ENCODE measurements around the gene RFX8.
"Not testable (repeated sequence)": the region's sequence is repeated elsewhere in the genome, so short reads cannot be mapped to it uniquely, and the experiment has no call there.

The RFX8 gene

GRCh38 chr2:101440127-101440738, 34.7 kb downstream of the RFX8 start:
- DNase-seq (ENCODE audit: low read depth, low spot score), result no peak

- no peak for DNase-seq (ENCODE audit: low read depth, low spot score)
Measured at GRCh38 chr2:101439716-101440115, 35.2 kb downstream of the RFX8 start.

- not testable (repeated sequence) for DNase-seq (ENCODE audit: low read depth, low spot score)
Measured at GRCh38 chr2:101438555-101438954, 36.4 kb downstream of the RFX8 start.

- DNase-seq (ENCODE audit: low read depth, low spot score), result peak; percentile 86
Measured at GRCh38 chr2:101435001-101435862, 39.7 kb downstream of the RFX8 start.

- DNase-seq (ENCODE audit: low read depth, low spot score), result no peak
Measured at GRCh38 chr2:101433465-101433864, 41.4 kb downstream of the RFX8 start.

- DNase-seq (ENCODE audit: low read depth, low spot score), result peak; percentile 60
Measured at GRCh38 chr2:101432411-101433181, 42.3 kb downstream of the RFX8 start.

- DNase-seq (ENCODE audit: low read depth, low spot score), result no peak
Measured at GRCh38 chr2:101431486-101431885, 43.4 kb downstream of the RFX8 start.

GRCh38 chr2:101430156-101430555, 44.8 kb downstream of the RFX8 start:
- DNase-seq (ENCODE audit: low read depth, low spot score), result no peak

GRCh38 chr2:101429453-101429852, 45.5 kb downstream of the RFX8 start:
- DNase-seq (ENCODE audit: low read depth, low spot score), result no peak

- no peak for DNase-seq (ENCODE audit: low read depth, low spot score)
Measured at GRCh38 chr2:101428422-101429176, 46.3 kb downstream of the RFX8 start.

- DNase-seq (ENCODE audit: low read depth, low spot score), result no peak
Measured at GRCh38 chr2:101427743-101428142, 47.2 kb downstream of the RFX8 start.

- no peak for DNase-seq (ENCODE audit: low read depth, low spot score)
Measured at GRCh38 chr2:101427240-101427639, 47.7 kb downstream of the RFX8 start.

GRCh38 chr2:101426822-101427221, 48.1 kb downstream of the RFX8 start:
- no peak for DNase-seq (ENCODE audit: low read depth, low spot score)

GRCh38 chr2:101420623-101421022, 54.3 kb downstream of the RFX8 start:
- no peak for DNase-seq (ENCODE audit: low read depth, low spot score)

- DNase-seq (ENCODE audit: low read depth, low spot score), result no peak
Measured at GRCh38 chr2:101419096-101419663, 55.7 kb downstream of the RFX8 start.

- DNase-seq (ENCODE audit: low read depth, low spot score), result no peak
Measured at GRCh38 chr2:101418460-101419095, 56.3 kb downstream of the RFX8 start.

GRCh38 chr2:101416609-101417008, 58.3 kb downstream of the RFX8 start:
- no peak for DNase-seq (ENCODE audit: low read depth, low spot score)

GRCh38 chr2:101415884-101416283, 59.0 kb downstream of the RFX8 start:
- DNase-seq (ENCODE audit: low read depth, low spot score), result no peak

GRCh38 chr2:101415220-101415619, 59.7 kb downstream of the RFX8 start:
- DNase-seq (ENCODE audit: low read depth, low spot score), result no peak

- no peak for DNase-seq (ENCODE audit: low read depth, low spot score)
Measured at GRCh38 chr2:101412092-101412694, 62.7 kb downstream of the RFX8 start.
